Ascending aorta (tissue), 2 donors: ENCODE measurements around the gene TRAF3. TPM values are rescaled to one million over a fixed set of nuclear protein-coding genes. Genes with fewer than 3 reads are reported as not detected.
A peak's percentile ranks its signal among the peaks of the same experiment; 100 is the strongest.
"Not testable (repeated sequence)": the region's sequence is repeated elsewhere in the genome, so short reads cannot be mapped to it uniquely, and the experiment has no call there.

ENCODE experiments used
- DNase-seq, 2 donors: peaks; one replicate each; pipeline ENCODE4 v3.0.0-alpha.2; 2019; ENCODE audit warnings: low spot score in 2 of 2
- H3K27ac ChIP-seq, 2 donors: fragments of 200-600 bp; sonication (generic); one replicate each; pipeline ENCODE4 v1.5.1; 2016 to 2017; ENCODE audit warnings: mild to moderate bottlenecking in 1 of 2
- H3K27me3 ChIP-seq: fragments of 200-600 bp; sonication (generic); one replicate; pipeline ENCODE4 v1.5.1; 2017
- H3K36me3 ChIP-seq, 2 donors: fragments of 200-600 bp; sonication (generic); one replicate each; pipeline ENCODE4 v1.5.1; 2016
- H3K4me1 ChIP-seq, 2 donors: fragments of 200-600 bp; sonication (generic); one replicate each; pipeline ENCODE4 v1.5.1; 2016 to 2017; ENCODE audit warnings: mild to moderate bottlenecking in 1 of 2
- H3K4me3 ChIP-seq, 2 donors: fragments of 200-600 bp; sonication (generic); one replicate each; pipeline ENCODE4 v1.5.1; 2016 to 2017; ENCODE audit warnings: mild to moderate bottlenecking in 1 of 2
- H3K9me3 ChIP-seq, 2 donors: fragments of 200-600 bp; sonication (generic); one replicate each; pipeline ENCODE4 v1.5.1; 2016
- intact Hi-C: fragments of 100-400 bp; cut with DNase I; formaldehyde crosslinking; loops from one replicate; pipeline ENCODE4 v1.15.1; 2023
- total RNA-seq: library from RNA; depleted of rRNA; stranded (reverse); fragments of >200 nt; gene quantifications from one replicate; pipeline ENCODE4 v1.1.0, GENCODE V29; 2016
- TF ChIP-seq, protein P1 (sequence below), 3 experiments: fragments of 200-600 bp in 2 of 3; fragments of 450-650 bp in 1 of 3; sonication (generic) in 2 of 3; IDR thresholded peaks; one replicate each; pipeline ENCODE4 v1.5.1; 2016 to 2019; ENCODE audit warnings: antibody characterized with exemption in 3 of 3, mild to moderate bottlenecking in 1 of 3, moderate library complexity in 1 of 3

Gene TRAF3
- total RNA-seq, 1 donor from 2014 or later = 12.2 TPM

DNA sequence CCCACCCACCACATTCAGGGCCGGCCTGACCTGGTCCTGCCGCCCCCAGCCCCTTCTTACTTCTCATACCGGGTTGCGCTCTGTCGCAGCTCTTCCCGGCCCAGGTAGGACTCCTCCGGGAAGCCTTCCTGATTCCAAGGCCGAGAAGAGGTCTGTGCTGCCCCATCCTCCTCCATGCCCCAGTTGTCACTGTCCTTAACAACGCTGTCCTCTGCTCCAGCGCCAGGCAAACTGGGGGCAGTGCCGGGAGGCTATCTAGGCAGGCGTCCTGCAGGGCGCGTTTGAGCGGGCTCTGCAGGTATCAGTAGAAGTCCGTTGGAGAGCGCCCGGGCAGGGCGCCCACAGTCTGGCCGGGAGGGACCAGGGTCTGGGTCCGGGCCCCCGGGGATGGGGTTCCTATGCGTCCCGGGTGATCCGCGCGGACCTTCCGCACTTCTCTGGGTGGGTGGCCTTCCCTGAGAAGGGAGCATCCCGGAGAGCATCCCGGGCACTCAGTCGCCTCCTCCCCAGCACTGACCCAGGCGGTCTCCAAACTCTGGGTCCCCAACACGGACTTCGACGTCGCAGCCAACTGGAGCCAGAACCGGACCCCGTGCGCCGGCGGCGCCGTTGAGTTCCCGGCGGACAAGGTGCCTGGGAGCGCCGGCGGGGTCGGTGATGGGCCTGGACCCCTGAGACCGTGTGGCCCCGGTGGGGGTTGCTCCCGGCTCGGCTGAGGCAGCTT lies 146.1 kb downstream of the TRAF3 start:
- TF ChIP-seq, protein P1, sequence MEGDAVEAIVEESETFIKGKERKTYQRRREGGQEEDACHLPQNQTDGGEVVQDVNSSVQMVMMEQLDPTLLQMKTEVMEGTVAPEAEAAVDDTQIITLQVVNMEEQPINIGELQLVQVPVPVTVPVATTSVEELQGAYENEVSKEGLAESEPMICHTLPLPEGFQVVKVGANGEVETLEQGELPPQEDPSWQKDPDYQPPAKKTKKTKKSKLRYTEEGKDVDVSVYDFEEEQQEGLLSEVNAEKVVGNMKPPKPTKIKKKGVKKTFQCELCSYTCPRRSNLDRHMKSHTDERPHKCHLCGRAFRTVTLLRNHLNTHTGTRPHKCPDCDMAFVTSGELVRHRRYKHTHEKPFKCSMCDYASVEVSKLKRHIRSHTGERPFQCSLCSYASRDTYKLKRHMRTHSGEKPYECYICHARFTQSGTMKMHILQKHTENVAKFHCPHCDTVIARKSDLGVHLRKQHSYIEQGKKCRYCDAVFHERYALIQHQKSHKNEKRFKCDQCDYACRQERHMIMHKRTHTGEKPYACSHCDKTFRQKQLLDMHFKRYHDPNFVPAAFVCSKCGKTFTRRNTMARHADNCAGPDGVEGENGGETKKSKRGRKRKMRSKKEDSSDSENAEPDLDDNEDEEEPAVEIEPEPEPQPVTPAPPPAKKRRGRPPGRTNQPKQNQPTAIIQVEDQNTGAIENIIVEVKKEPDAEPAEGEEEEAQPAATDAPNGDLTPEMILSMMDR (IDR thresholded peaks at IDR 0.05) = no peak
- no peaks in the 10 kb centered on the region for H3K9me3 ChIP-seq
- no peak for DNase-seq
- no peaks in the 10 kb centered on the region for H3K36me3 ChIP-seq
- peaks cover 2% of the 10 kb centered on the region for H3K27me3 ChIP-seq
- no peak overlapping the region for H3K27ac ChIP-seq
- H3K4me3 ChIP-seq = peak overlapping the region in 1 of 2 donors; percentile 29
- H3K4me1 ChIP-seq = peaks cover 0 to 6% of the 10 kb centered on the region in 2 donors
- intact Hi-C loops = no loop called here

- Histone ChIP-seq H3K9me3 (no peaks in the 10 kb centered on the region), H3K27me3 (peaks cover 9% of the 10 kb centered on the region), H3K4me3 (no peak overlapping the region), H3K36me3 (no peaks in the 10 kb centered on the region), H3K27ac (no peak overlapping the region), H3K4me1 (peaks cover 5 to 12% of the 10 kb centered on the region in 2 donors)
- TF ChIP-seq, protein P1 (IDR thresholded peaks at IDR 0.05) = no peak
- intact Hi-C loops = no loop called here
- no peak for DNase-seq
Observed at GRCh38 chr14:102923925-102924486, 146.8 kb downstream of the TRAF3 start.

DNA sequence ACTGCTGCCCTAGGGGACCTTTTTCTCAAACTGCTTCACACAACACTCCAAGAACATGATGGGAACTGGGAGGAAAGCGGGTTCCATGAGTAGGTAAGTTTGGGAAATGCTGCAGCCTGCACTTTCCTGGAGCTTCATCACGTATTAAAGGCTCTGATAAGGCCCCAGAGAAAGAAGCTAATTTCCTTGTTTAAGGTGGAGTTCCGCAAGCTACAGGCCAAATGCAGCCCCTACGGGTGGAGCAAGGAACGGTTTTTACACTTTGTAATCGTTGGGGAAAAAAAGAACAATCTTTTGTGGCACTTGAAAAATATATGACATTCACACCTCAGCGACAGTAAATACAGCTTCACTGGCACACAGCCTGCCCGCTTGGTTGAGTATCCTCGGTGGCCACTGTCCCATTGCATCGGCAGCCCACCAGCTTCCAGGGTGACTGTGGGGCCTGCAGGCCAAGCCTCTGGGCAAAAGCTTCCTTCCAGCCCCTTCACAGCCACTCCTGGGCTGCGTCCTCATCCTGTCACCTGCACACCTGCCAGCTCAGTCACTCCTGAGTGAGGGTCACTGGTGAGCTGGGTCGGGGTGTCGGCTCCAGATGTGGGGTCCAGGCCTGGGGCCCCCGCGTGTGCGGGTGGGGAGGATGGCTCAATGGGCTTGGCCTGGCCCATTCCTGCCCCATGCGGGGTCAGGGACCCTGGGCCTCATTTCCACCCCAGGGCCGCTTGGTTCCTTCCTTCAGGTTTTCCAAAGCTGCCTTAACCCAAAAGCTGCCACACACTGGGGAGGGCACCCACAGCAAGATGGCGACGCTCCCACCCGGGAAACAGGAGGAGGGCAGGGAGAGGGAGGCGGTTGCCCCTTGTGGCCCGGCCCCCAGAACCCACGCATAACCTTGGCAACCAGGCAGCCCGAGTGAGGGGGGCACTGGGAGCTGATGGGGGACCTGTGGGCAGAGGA lies 147.7 kb downstream of the TRAF3 start:
- intact Hi-C loops = no loop called here
- Histone ChIP-seq H3K4me3 (no peak overlapping the region), H3K9me3 (no peaks in the 10 kb centered on the region), H3K27ac (no peak overlapping the region), H3K27me3 (peaks cover 18% of the 10 kb centered on the region), H3K36me3 (no peaks in the 10 kb centered on the region), H3K4me1 (peaks cover 14 to 21% of the 10 kb centered on the region in 2 donors)
- TF ChIP-seq, protein P1 (IDR thresholded peaks at IDR 0.05) = no peak
- no peak for DNase-seq

- Histone ChIP-seq H3K27ac (no peak overlapping the region), H3K27me3 (peaks cover 25% of the 10 kb centered on the region), H3K9me3 (no peaks in the 10 kb centered on the region), H3K36me3 (no peaks in the 10 kb centered on the region), H3K4me1 (peaks cover 19 to 25% of the 10 kb centered on the region in 2 donors), H3K4me3 (no peak overlapping the region)
- TF ChIP-seq, protein P1 (IDR thresholded peaks at IDR 0.05) = no peak
- intact Hi-C loops = no loop called here
- DNase-seq = no peak
Observed at GRCh38 chr14:102925646-102926045, 148.4 kb downstream of the TRAF3 start.

GRCh38 chr14:102926104-102926503 lies 148.9 kb downstream of the TRAF3 start:
- intact Hi-C loops = no loop called here
- no peak for DNase-seq
- TF ChIP-seq, protein P1 (IDR thresholded peaks at IDR 0.05) = no peak
- Histone ChIP-seq H3K4me1 (peaks cover 19 to 25% of the 10 kb centered on the region in 2 donors), H3K27me3 (peaks cover 26% of the 10 kb centered on the region), H3K27ac (no peak overlapping the region), H3K36me3 (no peaks in the 10 kb centered on the region), H3K9me3 (no peaks in the 10 kb centered on the region), H3K4me3 (no peak overlapping the region)

DNA sequence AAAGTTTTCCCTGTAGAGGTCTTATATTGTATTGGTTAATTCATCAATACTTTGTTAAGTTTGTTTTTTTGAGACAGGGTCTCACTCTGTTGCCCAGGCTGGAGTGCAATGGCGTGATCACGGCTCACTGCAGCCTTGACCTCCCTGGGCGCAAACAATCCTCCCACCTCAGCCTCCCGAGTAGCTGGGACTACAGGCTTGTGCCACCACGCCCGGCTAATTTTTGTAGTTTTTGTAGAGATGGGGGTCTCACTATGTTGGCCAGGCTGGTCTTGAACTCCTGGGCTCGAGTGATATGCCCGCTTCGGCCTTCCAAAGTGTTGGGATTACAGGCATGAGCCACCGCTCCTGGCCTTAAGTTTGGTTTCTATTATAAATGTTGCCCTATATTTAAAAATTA lies 149.6 kb downstream of the TRAF3 start:
- H3K4me3 ChIP-seq, H3K27ac ChIP-seq, intact Hi-C loops, H3K36me3 ChIP-seq, DNase-seq, H3K9me3 ChIP-seq: not testable (repeated sequence)
- Histone ChIP-seq H3K4me1 (peaks cover 19 to 25% of the 10 kb centered on the region in 2 donors), H3K27me3 (peaks cover 26% of the 10 kb centered on the region)
